ENCODE measurements around the gene TCEANC. TPM values are rescaled to one million over a fixed set of nuclear protein-coding genes. Genes with fewer than 3 reads are reported as not detected.
"Not testable (repeated sequence)": the region's sequence is repeated elsewhere in the genome, so short reads cannot be mapped to it uniquely, and the experiment has no call there.

Gene TCEANC
- total RNA-seq, 4 donors from 2014 or later = 2.5 to 6.9 (median 2.7) TPM

DNA sequence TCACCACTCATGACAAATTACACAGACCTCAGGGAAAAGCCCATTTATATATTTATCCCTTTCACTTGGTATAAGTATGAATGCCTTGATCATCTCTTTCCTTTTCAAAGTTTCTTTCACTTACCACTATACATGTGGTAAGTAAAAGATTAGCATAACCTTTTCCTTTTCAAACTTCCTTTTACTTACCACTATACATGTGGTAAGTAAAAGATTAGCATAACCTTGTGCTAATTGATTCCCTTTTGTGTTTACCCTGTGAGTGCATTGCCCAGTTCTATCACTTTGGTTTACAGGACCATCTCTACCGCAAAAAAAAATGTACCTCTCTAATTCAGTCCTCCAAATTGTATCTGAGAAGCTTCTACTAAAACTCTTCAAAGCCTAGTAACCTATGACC is 32.7 kb upstream of the TCEANC start:
- 27 to 50% methylated on average over 1 of the region's 1 CpG for WGBS, 2 donors
- no peak for TF ChIP-seq POLR2A (IDR thresholded peaks at IDR 0.05)
- TF ChIP-seq, protein P1, sequence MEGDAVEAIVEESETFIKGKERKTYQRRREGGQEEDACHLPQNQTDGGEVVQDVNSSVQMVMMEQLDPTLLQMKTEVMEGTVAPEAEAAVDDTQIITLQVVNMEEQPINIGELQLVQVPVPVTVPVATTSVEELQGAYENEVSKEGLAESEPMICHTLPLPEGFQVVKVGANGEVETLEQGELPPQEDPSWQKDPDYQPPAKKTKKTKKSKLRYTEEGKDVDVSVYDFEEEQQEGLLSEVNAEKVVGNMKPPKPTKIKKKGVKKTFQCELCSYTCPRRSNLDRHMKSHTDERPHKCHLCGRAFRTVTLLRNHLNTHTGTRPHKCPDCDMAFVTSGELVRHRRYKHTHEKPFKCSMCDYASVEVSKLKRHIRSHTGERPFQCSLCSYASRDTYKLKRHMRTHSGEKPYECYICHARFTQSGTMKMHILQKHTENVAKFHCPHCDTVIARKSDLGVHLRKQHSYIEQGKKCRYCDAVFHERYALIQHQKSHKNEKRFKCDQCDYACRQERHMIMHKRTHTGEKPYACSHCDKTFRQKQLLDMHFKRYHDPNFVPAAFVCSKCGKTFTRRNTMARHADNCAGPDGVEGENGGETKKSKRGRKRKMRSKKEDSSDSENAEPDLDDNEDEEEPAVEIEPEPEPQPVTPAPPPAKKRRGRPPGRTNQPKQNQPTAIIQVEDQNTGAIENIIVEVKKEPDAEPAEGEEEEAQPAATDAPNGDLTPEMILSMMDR (IDR thresholded peaks at IDR 0.05) = no peak
- intact Hi-C loops (cut with DNase I; ENCODE audit: low total_unique reads) = no loop called here
- DNase-seq (ENCODE audit: low spot score in 2 of 2) = no peak
- H3K4me3 ChIP-seq (ENCODE audit: low read depth, poor library complexity, severe bottlenecking) = no peak overlapping the region

DNA sequence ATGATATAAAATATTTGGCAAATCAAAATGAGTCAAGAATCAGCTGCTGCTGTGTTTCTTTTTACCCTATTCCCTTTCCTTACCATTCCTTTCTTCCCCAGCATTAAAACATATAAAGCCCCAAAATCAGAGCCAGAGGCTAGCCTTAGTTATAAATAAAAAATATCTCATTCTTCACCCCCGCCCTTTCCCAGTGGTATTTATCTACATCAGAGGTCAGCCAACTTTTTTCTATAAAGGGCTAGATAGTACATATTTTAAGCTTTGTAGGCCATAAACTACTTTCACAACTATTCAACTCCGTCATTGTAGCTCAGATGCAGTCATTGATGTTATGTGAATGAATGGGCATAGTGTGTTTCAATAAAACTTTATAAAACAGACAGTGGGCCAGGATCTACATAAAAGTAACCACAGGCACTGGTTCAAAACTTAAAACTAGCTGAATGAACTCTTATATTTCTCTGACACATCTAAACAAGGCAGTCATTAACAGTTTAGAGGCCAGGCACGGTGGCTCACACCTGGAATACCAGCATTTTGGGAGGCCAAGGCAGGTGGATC is 30.5 kb upstream of the TCEANC start:
- no peak overlapping the region for H3K4me3 ChIP-seq (ENCODE audit: low read depth, poor library complexity, severe bottlenecking)
- intact Hi-C loops (cut with DNase I; ENCODE audit: low total_unique reads) = no loop called here
- TF ChIP-seq POLR2A (IDR thresholded peaks at IDR 0.05) = no peak
- TF ChIP-seq, protein P1 (IDR thresholded peaks at IDR 0.05) = no peak
- WGBS, 2 donors = 82 to 83% methylated on average over 3 of the region's 3 CpGs
- no peak for DNase-seq (ENCODE audit: low spot score in 2 of 2)

DNA sequence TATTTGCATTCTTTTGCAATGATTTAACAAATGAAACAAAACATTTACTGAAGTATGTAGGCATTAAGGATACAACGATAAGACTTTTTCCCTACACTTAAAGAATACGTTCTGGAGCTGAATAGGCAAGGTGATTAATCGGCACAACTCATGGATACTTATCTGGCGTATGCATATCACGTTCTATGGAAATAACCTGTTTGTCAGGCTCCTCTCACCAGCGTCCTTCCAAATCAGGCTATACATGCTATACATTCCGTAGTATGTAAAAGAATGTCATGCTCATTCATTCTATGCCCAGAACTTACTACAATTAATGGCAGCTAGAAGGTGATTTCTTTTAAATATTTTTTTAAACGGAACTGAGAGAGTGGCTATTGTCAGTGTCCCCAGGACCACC is 25.6 kb upstream of the TCEANC start:
- intact Hi-C loops (cut with DNase I; ENCODE audit: low total_unique reads) = no loop called here
- H3K4me3 ChIP-seq (ENCODE audit: low read depth, poor library complexity, severe bottlenecking) = no peak overlapping the region
- no peak for DNase-seq (ENCODE audit: low spot score in 2 of 2)
- TF ChIP-seq, protein P1 (IDR thresholded peaks at IDR 0.05) = no peak
- no peak for TF ChIP-seq POLR2A (IDR thresholded peaks at IDR 0.05)
- WGBS, 2 donors = 55 to 67% methylated on average over 8 of the region's 8 CpGs

DNA sequence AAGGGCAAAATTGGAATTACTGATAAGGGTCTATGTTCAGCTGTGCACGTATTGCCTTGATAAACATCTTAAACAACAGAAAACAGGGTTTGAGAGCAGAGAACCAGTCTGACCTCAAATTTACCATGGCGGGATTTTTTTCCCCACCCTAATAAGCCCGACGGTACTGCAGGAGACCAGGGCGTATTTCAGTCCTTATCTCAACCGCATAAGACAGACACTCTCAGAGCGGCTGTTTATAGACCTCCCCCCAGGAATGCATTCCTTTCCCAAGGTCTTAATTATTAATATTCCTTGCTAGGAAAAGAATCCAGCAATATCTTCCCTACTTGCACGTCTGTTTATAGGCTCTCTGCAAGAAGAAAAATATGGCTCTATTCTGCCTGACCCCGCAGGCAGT is 15.7 kb upstream of the TCEANC start:
- not testable (repeated sequence) for H3K4me3 ChIP-seq (ENCODE audit: low read depth, poor library complexity, severe bottlenecking); DNase-seq (ENCODE audit: low spot score in 2 of 2)
- 93 to 96% methylated on average over 9 of the region's 9 CpGs for WGBS, 2 donors
- intact Hi-C loops (cut with DNase I; ENCODE audit: low total_unique reads) = loop anchor here (10.0 kb wide), 1 partner anchor 122 kb away; no protein-coding TSS in a partner anchor

DNA sequence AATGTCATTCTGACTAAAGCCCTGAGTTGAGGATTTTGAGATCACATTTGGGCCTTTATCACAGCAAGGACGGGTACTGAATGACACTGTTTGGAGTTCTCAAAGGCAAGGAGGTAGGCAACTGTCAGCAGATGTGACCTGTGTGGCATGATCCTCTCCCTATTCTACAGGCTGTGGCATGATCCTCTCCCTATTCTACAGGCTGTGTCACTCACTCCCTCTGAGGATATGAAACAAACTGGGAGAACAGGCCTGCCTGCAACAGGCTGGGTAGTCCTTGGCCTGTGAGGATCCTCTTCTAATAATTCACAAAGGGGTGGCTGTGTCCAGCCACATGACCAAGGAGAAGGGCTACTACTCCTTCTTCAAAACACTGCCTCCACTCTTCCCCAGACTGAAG is 14.9 kb upstream of the TCEANC start:
- no peak for DNase-seq (ENCODE audit: low spot score in 2 of 2)
- no peak for TF ChIP-seq POLR2A (IDR thresholded peaks at IDR 0.05)
- TF ChIP-seq, protein P1 (IDR thresholded peaks at IDR 0.05) = no peak
- WGBS, 2 donors = 55% methylated on average over 1 of the region's 1 CpG; no CpG with 5 or more reads in 1 of the 2 donors
- intact Hi-C loops (cut with DNase I; ENCODE audit: low total_unique reads) = loop anchor here (10.0 kb wide), 1 partner anchor 123 kb away; no protein-coding TSS in a partner anchor
- no peak overlapping the region for H3K4me3 ChIP-seq (ENCODE audit: low read depth, poor library complexity, severe bottlenecking)

DNA sequence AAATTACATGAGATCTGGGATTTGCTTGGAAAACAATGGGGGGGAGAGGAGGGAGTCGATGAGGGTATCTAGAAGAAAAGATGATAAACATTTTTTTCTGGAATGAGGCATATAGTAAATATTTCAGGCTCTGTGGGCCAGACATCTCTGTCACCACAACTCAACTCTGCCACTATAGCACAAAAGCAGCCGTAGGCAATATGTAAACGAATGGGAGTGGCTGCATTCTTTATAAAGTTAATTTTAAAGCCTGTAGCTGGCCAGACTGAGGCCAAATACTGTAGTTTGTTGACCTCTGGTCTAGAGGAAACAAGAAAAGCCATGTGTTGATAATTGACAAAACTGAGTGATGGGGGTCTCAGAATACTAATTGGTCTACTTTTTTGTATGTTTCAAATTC is 14.1 kb upstream of the TCEANC start:
- WGBS, 2 donors = 41 to 51% methylated on average over 3 of the region's 3 CpGs
- H3K4me3 ChIP-seq (ENCODE audit: low read depth, poor library complexity, severe bottlenecking) = no peak overlapping the region
- DNase-seq (ENCODE audit: low spot score in 2 of 2) = no peak
- intact Hi-C loops (cut with DNase I; ENCODE audit: low total_unique reads) = loop anchor here (10.0 kb wide), 1 partner anchor 124 kb away; no protein-coding TSS in a partner anchor
- TF ChIP-seq POLR2A (IDR thresholded peaks at IDR 0.05) = no peak
- TF ChIP-seq, protein P1 (IDR thresholded peaks at IDR 0.05) = no peak

DNA sequence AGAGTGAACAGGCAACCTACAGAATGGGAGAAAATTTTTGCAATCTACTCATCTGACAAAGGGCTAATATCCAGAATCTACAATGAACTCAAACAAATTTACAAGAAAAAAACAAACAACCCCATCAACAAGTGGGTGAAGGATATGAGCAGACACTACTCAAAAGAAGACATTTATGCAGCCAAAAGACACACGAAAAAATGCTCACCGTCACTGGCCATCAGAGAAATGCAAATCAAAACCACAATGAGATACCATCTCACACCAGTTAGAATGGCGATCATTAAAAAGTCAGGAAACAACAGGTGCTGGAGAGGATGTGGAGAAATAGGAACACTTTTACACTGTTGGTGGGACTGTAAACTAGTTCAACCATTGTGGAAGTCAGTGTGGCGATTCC is 11.3 kb upstream of the TCEANC start:
- H3K4me3 ChIP-seq (ENCODE audit: low read depth, poor library complexity, severe bottlenecking); intact Hi-C loops (cut with DNase I; ENCODE audit: low total_unique reads); DNase-seq (ENCODE audit: low spot score in 2 of 2): not testable (repeated sequence)
- 81 to 93% methylated on average over 3 of the region's 4 CpGs for WGBS, 2 donors
